AG04450 (cell line): ENCODE data around the gene MAGEC1. TPM values are rescaled to one million over a fixed set of nuclear protein-coding genes. Genes with fewer than 3 reads are reported as not detected.

ENCODE experiments used
- CTCF ChIA-PET: fragments of 300-600, 350-600 bp; formaldehyde crosslinking; extraction: SDS; loops from one replicate; lab custom pipeline; 2022; ENCODE audit warnings: antibody characterized with exemption, inconsistent platforms; lab: Charles Lee
- POLR2A ChIA-PET: fragments of 350-600 bp; formaldehyde crosslinking; extraction: SDS; loops from one replicate; lab custom pipeline; 2021; ENCODE audit warnings: antibody characterized with exemption, inconsistent platforms; lab: Yijun Ruan, JAX
- DNase-seq: peaks from one replicate; pipeline ENCODE4 v3.0.0-alpha.2; 2011; ENCODE audit warnings: low read depth, low spot score
- H3K27ac ChIP-seq: one replicate; pipeline ENCODE4 v1.5.1; 2012; ENCODE audit warnings: low read depth, low read length, control low read depth
- H3K27me3 ChIP-seq: one replicate; pipeline ENCODE4 v1.6.0; 2012; ENCODE audit warnings: low read length; ENCODE audit not compliant: control insufficient read depth, insufficient read depth
- H3K4me3 ChIP-seq: 2 replicates; pipeline ENCODE4 v1.5.1; 2011; ENCODE audit warnings: mild to moderate bottlenecking, low read depth, low read length, control low read depth
- H3K9me3 ChIP-seq: 2 replicates; pipeline ENCODE4 v1.5.1; 2012; ENCODE audit warnings: low read length; ENCODE audit not compliant: control insufficient read depth, insufficient read depth
- polyA plus RNA-seq: library from polyadenylated mRNA; depleted of rRNA; stranded (reverse); fragments of >200 nt; gene quantifications from 2 replicates; pipeline ENCODE4 v1.2.3, GENCODE V29; 2011; rRNA removed
- TF ChIP-seq, protein P1 (sequence below): IDR thresholded peaks from 2 replicates; pipeline ENCODE4 v1.5.1; 2011; ENCODE audit warnings: low read depth, low read length, control low read depth, inconsistent platforms

The MAGEC1 gene
- polyA plus RNA-seq, 1 experiment, result not detected

GRCh38 chrX:141945426-141945825 lies 41.7 kb downstream of the MAGEC1 start:
- POLR2A ChIA-PET, result no interaction called here
- CTCF ChIA-PET, result no interaction called here
- DNase-seq, result no peak
- no peak overlapping the region for H3K27ac ChIP-seq
- TF ChIP-seq, protein P1, sequence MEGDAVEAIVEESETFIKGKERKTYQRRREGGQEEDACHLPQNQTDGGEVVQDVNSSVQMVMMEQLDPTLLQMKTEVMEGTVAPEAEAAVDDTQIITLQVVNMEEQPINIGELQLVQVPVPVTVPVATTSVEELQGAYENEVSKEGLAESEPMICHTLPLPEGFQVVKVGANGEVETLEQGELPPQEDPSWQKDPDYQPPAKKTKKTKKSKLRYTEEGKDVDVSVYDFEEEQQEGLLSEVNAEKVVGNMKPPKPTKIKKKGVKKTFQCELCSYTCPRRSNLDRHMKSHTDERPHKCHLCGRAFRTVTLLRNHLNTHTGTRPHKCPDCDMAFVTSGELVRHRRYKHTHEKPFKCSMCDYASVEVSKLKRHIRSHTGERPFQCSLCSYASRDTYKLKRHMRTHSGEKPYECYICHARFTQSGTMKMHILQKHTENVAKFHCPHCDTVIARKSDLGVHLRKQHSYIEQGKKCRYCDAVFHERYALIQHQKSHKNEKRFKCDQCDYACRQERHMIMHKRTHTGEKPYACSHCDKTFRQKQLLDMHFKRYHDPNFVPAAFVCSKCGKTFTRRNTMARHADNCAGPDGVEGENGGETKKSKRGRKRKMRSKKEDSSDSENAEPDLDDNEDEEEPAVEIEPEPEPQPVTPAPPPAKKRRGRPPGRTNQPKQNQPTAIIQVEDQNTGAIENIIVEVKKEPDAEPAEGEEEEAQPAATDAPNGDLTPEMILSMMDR, result no peak
- H3K27me3 ChIP-seq, result no peaks in the 10 kb centered on the region
- no peaks in the 10 kb centered on the region for H3K9me3 ChIP-seq
- H3K4me3 ChIP-seq, result no peak overlapping the region

GRCh38 chrX:141947350-141947749 lies 43.7 kb downstream of the MAGEC1 start:
- H3K9me3 ChIP-seq, result no peaks in the 10 kb centered on the region
- H3K4me3 ChIP-seq, result no peak overlapping the region
- TF ChIP-seq, protein P1, result no peak
- DNase-seq, result no peak
- no peak overlapping the region for H3K27ac ChIP-seq
- CTCF ChIA-PET, result no interaction called here
- H3K27me3 ChIP-seq, result no peaks in the 10 kb centered on the region
- POLR2A ChIA-PET, result no interaction called here

GRCh38 chrX:141952603-141953002 lies 48.9 kb downstream of the MAGEC1 start:
- TF ChIP-seq, protein P1, result no peak
- H3K27ac ChIP-seq, result no peak overlapping the region
- ChIA-PET CTCF (no interaction called here), POLR2A (no interaction called here)
- no peaks in the 10 kb centered on the region for H3K9me3 ChIP-seq
- no peak for DNase-seq
- no peak overlapping the region for H3K4me3 ChIP-seq
- no peaks in the 10 kb centered on the region for H3K27me3 ChIP-seq

DNA sequence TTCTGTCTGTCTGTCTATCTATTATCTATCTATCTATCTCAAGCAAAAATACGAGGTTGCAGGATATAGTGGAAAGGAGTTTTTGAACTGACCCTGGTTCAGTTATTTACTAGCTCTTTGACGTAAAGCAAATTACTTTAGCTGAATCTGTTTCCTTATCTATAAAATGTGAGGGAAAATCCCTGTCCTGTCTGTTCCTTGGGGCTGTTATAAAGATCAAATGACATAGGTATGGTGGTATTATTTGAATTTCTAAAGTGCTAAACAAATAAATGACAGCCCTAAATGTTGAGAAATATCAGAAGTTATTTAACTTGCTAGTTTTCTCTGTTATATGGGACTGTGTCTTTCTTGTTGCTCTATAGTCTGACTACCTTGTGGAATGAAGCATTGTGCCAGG lies 55.0 kb downstream of the MAGEC1 start:
- Histone ChIP-seq H3K9me3 (no peaks in the 10 kb centered on the region), H3K4me3 (no peak overlapping the region), H3K27me3 (no peaks in the 10 kb centered on the region), H3K27ac (no peak overlapping the region)
- DNase-seq, result no peak
- POLR2A ChIA-PET, result no interaction called here
- TF ChIP-seq, protein P1, result no peak
- CTCF ChIA-PET, result no interaction called here

Other genes starting within 250 kb of the MAGEC1 start
- not detected in 2 replicates for gene SPANXD, start 205.2 kb upstream of the MAGEC1 start, polyA plus RNA-seq
- 0.09 TPM in 1 of 2 replicates, not detected in the other for gene MAGEC3, start 65.6 kb upstream of the MAGEC1 start, polyA plus RNA-seq